ENCODE results near the gene SLC6A17.

Gene SLC6A17

GRCh38 chr1:110152133-110152785 is 2.0 kb downstream of the SLC6A17 start:
- no peak overlapping the region for H3K4me3 ChIP-seq (ENCODE audit: low read depth, low read length)
- no peak for TF ChIP-seq CTCF (IDR thresholded peaks at IDR 0.05; ENCODE audit: borderline replicate concordance, insufficient read depth, low read depth, low read length)

GRCh38 chr1:110153407-110153950 is 3.2 kb downstream of the SLC6A17 start:
- no peak overlapping the region for H3K4me3 ChIP-seq (ENCODE audit: low read depth, low read length)
- TF ChIP-seq CTCF (IDR thresholded peaks at IDR 0.05; ENCODE audit: borderline replicate concordance, insufficient read depth, low read depth, low read length) = no peak

GRCh38 chr1:110155878-110156522 is 5.7 kb downstream of the SLC6A17 start:
- no peak overlapping the region for H3K4me3 ChIP-seq (ENCODE audit: low read depth, low read length)
- TF ChIP-seq CTCF (IDR thresholded peaks at IDR 0.05; ENCODE audit: borderline replicate concordance, insufficient read depth, low read depth, low read length) = no peak

- no peak overlapping the region for H3K4me3 ChIP-seq (ENCODE audit: low read depth, low read length)
- no peak for TF ChIP-seq CTCF (IDR thresholded peaks at IDR 0.05; ENCODE audit: borderline replicate concordance, insufficient read depth, low read depth, low read length)
These were observed 8.0 kb downstream of the SLC6A17 start for GRCh38 chr1:110158261-110158660.

- no peak overlapping the region for H3K4me3 ChIP-seq (ENCODE audit: low read depth, low read length)
- TF ChIP-seq CTCF (IDR thresholded peaks at IDR 0.05; ENCODE audit: borderline replicate concordance, insufficient read depth, low read depth, low read length) = no peak
These were observed 8.9 kb downstream of the SLC6A17 start for GRCh38 chr1:110159168-110159567.

GRCh38 chr1:110160538-110161100 is 10.3 kb downstream of the SLC6A17 start:
- TF ChIP-seq CTCF (IDR thresholded peaks at IDR 0.05; ENCODE audit: borderline replicate concordance, insufficient read depth, low read depth, low read length) = no peak
- no peak overlapping the region for H3K4me3 ChIP-seq (ENCODE audit: low read depth, low read length)
